Measurements from ENCODE around the gene DNAJB5. TPM values are rescaled to one million over a fixed set of nuclear protein-coding genes. Genes with fewer than 3 reads are reported as not detected.

DNAJB5 gene
- polyA plus RNA-seq, 1 experiment = 5.1 TPM

GRCh38 chr9:34962546-34962945, 27.0 kb upstream of the DNAJB5 start:
- Histone ChIP-seq H3K27ac (ENCODE audit: low read depth, low read length) (no peak overlapping the region), H3K4me3 (ENCODE audit: low read depth, low read length) (no peak overlapping the region), H3K27me3 (ENCODE audit: control insufficient read depth, insufficient read depth, low read length) (peaks cover 71% of the 10 kb centered on the region), H3K9me3 (ENCODE audit: control insufficient read depth, insufficient read depth, low read length) (no peaks in the 10 kb centered on the region; the same call in 1 of the 2 replicates)
- TF ChIP-seq CTCF (IDR thresholded peaks at IDR 0.05; ENCODE audit: low read depth, low read length) = no peak
- CTCF ChIA-PET = interaction anchor here (1.5 kb wide), 1 partner anchor 63 kb away, joined by 4 read pairs; no protein-coding TSS in a partner anchor
- DNase-seq (ENCODE audit: low read depth, low spot score) = no peak
- POLR2A ChIA-PET = no interaction called here

GRCh38 chr9:34963552-34963951, 26.0 kb upstream of the DNAJB5 start:
- Histone ChIP-seq H3K9me3 (ENCODE audit: control insufficient read depth, insufficient read depth, low read length) (no peaks in the 10 kb centered on the region), H3K4me3 (ENCODE audit: low read depth, low read length) (no peak overlapping the region), H3K27ac (ENCODE audit: low read depth, low read length) (no peak overlapping the region), H3K27me3 (ENCODE audit: control insufficient read depth, insufficient read depth, low read length) (peaks cover 72% of the 10 kb centered on the region)
- no peak for DNase-seq (ENCODE audit: low read depth, low spot score)
- no peak for TF ChIP-seq CTCF (IDR thresholded peaks at IDR 0.05; ENCODE audit: low read depth, low read length)
- POLR2A ChIA-PET = no interaction called here
- CTCF ChIA-PET = no interaction called here

GRCh38 chr9:34964458-34964857, 25.1 kb upstream of the DNAJB5 start:
- no peak for TF ChIP-seq CTCF (IDR thresholded peaks at IDR 0.05; ENCODE audit: low read depth, low read length)
- no peak overlapping the region for H3K27ac ChIP-seq (ENCODE audit: low read depth, low read length)
- peaks cover 63% of the 10 kb centered on the region for H3K27me3 ChIP-seq (ENCODE audit: control insufficient read depth, insufficient read depth, low read length)
- no peak for DNase-seq (ENCODE audit: low read depth, low spot score)
- no peaks in the 10 kb centered on the region for H3K9me3 ChIP-seq (ENCODE audit: control insufficient read depth, insufficient read depth, low read length)
- ChIA-PET CTCF (no interaction called here), POLR2A (no interaction called here)
- H3K4me3 ChIP-seq (ENCODE audit: low read depth, low read length) = no peak overlapping the region

GRCh38 chr9:34971146-34971811, 18.3 kb upstream of the DNAJB5 start:
- Histone ChIP-seq H3K27ac (ENCODE audit: low read depth, low read length) (no peak overlapping the region), H3K4me3 (ENCODE audit: low read depth, low read length) (no peak overlapping the region), H3K9me3 (ENCODE audit: control insufficient read depth, insufficient read depth, low read length) (no peaks in the 10 kb centered on the region; the same call in 1 of the 2 replicates), H3K27me3 (ENCODE audit: control insufficient read depth, insufficient read depth, low read length) (peaks cover 36% of the 10 kb centered on the region)
- no peak for DNase-seq (ENCODE audit: low read depth, low spot score)
- CTCF ChIA-PET = interaction anchor here (1.5 kb wide), 1 partner anchor 14 kb away, joined by 3 read pairs; no protein-coding TSS in a partner anchor
- TF ChIP-seq CTCF (IDR thresholded peaks at IDR 0.05; ENCODE audit: low read depth, low read length) = no peak
- POLR2A ChIA-PET = no interaction called here

- Histone ChIP-seq H3K9me3 (ENCODE audit: control insufficient read depth, insufficient read depth, low read length) (no peaks in the 10 kb centered on the region; the same call in 1 of the 2 replicates), H3K27me3 (ENCODE audit: control insufficient read depth, insufficient read depth, low read length) (peaks cover 42% of the 10 kb centered on the region), H3K4me3 (ENCODE audit: low read depth, low read length) (no peak overlapping the region), H3K27ac (ENCODE audit: low read depth, low read length) (no peak overlapping the region)
- no peak for TF ChIP-seq CTCF (IDR thresholded peaks at IDR 0.05; ENCODE audit: low read depth, low read length)
- ChIA-PET CTCF (no interaction called here), POLR2A (no interaction called here)
- DNase-seq (ENCODE audit: low read depth, low spot score) = no peak
Measured at GRCh38 chr9:34974664-34975063, 14.9 kb upstream of the DNAJB5 start.

All from AG04450 (cell line).